MM.1S (cell line): ENCODE measurements around the gene TRAF3IP1.

Experiments used
- EZH2 ChIP-seq: fragments of 300-600 bp; sonication (generic); optimal IDR thresholded peaks from 2 replicates; pipeline ENCODE3; 2017; ENCODE audit warnings: low read depth, mild to moderate bottlenecking, antibody characterized with exemption, low read length, mixed read lengths
- EZH2phosphoT487 ChIP-seq: fragments of 300-600 bp; sonication (generic); IDR thresholded peaks from 2 replicates; pipeline ENCODE4 v1.6.1; 2018; ENCODE audit warnings: antibody characterized with exemption, low read length
- TF ChIP-seq, protein P1 (sequence below): fragments of 300-600 bp; sonication (generic); IDR thresholded peaks from 2 replicates; pipeline ENCODE4 v1.5.1; 2016; ENCODE audit warnings: antibody characterized with exemption, low read length, mixed read lengths

- TF ChIP-seq, protein P1, sequence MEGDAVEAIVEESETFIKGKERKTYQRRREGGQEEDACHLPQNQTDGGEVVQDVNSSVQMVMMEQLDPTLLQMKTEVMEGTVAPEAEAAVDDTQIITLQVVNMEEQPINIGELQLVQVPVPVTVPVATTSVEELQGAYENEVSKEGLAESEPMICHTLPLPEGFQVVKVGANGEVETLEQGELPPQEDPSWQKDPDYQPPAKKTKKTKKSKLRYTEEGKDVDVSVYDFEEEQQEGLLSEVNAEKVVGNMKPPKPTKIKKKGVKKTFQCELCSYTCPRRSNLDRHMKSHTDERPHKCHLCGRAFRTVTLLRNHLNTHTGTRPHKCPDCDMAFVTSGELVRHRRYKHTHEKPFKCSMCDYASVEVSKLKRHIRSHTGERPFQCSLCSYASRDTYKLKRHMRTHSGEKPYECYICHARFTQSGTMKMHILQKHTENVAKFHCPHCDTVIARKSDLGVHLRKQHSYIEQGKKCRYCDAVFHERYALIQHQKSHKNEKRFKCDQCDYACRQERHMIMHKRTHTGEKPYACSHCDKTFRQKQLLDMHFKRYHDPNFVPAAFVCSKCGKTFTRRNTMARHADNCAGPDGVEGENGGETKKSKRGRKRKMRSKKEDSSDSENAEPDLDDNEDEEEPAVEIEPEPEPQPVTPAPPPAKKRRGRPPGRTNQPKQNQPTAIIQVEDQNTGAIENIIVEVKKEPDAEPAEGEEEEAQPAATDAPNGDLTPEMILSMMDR = no peak
- TF ChIP-seq EZH2 = no peak
- no peak for TF ChIP-seq EZH2phosphoT487
Measured at GRCh38 chr2:238313289-238313990, 6.9 kb upstream of the TRAF3IP1 start.
